Putamen (tissue), 1 donor: Measurements from ENCODE around the gene XKR8.

Experiments used
- DNase-seq: peaks from one replicate; pipeline ENCODE4 v3.0.0-alpha.2; 2016; ENCODE audit warnings: low spot score

The XKR8 gene

DNA sequence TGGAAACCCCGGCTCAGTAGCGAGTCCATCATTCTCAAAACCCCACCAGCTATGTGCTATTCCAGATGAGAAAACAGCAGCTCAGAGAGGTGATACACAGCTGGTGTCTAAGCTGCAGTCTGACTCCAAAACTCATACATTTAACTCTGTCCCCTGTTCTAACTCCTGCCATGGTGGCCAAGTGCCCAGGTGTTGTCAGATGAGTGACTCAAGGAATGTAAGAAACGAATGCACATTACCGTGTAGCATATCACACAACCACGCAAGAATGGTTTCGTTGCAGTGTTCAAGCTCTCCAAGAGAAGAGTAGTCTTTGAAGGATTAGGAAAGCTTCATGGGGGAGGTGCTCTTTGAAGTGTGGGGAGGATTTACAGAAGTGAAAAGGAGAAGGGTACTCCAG lies 4.7 kb upstream of the XKR8 start:
- no peak for DNase-seq

- DNase-seq = no peak
Measured at GRCh38 chr1:27956761-27957160, 3.0 kb upstream of the XKR8 start.

GRCh38 chr1:27957655-27958054 lies 2.1 kb upstream of the XKR8 start:
- DNase-seq = no peak

- DNase-seq = no peak
Measured at GRCh38 chr1:27958513-27958912, 1.3 kb upstream of the XKR8 start.

DNA sequence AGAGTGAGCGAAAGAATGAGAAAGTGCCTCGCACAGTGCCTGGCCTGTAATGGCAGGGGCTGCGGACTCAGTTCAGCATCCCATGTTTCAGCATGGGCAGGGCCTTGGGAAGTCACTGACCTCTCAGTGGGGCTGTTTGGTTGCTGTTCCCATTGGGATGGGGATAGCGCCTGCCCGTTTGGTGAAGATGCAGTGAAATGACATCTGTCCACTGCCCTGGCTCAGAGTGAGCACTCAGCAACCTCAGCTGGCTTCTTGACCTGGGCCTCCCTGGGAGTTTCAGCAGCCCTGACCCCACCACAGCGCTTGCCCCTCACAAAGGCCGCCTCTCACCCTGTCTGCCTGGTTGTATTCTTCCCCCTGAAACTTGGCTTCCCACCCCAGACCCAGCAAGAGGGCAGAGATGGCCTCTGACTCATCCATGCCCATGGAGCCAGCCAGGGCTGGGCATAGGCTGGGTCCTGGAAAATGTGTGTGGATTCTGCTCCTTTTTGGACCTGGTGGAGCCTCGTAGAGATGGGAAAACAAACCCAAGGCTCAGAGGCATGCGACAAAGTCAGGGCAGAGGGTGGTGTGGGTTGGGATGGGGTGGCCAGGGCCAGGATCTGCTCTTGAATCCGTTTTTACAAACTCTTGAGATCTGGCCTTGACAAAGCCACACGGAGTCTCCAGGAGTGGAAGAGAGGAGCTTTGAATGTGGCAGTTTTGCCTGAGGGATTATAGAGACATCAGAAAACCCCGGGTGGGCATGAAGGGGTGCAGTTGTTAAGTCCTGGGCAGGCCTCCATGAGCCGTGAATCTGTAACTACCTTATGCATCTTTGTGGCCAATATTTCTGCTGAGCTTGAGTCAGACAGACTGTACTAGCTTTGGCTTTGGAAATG lies 1.2 kb downstream of the XKR8 start:
- DNase-seq = no peak

DNA sequence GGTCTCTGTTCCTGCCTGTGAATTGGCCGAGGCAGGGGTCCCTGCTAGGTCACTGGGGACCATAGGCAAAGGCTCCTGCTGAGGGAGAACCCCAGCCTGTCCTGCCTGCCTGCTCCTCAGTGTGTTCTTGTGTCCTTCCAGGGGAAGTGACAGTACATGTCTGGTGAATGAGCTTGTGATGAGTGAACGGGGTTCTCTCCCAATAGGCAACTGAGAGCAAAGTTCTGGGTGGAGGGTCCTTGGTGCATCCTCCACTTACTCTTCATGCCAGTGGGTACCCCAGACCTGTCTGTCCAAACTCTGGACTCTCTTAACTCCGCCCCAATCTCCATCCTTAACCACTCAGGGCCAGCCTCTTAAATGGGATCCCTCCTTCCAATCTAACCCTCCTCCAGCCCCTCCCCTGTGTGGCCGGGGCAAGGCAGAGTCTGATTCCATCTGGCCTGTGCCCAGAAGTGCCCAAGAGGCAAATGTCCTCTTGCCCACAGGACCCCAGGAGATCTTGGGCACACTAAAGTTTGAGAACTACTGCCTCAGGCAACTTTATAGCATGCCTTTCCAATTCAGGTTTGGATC lies 2.0 kb downstream of the XKR8 start:
- no peak for DNase-seq

DNA sequence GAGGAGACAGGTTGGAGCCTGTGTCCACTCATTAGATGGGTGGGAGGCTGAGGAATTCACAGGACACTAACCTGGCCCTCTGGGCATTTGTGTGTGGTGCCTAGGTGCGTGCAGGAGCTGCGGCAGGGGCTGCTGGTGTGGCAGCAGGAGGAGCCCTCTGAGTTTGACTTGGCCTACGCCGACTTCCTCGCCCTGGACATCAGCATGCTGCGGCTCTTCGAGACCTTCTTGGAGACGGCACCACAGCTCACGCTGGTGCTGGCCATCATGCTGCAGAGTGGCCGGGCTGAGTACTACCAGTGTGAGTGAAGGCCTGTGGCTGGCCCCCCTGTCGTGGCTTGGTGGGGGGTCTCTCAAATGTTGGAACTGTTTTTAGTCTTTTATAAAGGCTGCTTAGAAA lies 3.6 kb downstream of the XKR8 start:
- DNase-seq = no peak

DNA sequence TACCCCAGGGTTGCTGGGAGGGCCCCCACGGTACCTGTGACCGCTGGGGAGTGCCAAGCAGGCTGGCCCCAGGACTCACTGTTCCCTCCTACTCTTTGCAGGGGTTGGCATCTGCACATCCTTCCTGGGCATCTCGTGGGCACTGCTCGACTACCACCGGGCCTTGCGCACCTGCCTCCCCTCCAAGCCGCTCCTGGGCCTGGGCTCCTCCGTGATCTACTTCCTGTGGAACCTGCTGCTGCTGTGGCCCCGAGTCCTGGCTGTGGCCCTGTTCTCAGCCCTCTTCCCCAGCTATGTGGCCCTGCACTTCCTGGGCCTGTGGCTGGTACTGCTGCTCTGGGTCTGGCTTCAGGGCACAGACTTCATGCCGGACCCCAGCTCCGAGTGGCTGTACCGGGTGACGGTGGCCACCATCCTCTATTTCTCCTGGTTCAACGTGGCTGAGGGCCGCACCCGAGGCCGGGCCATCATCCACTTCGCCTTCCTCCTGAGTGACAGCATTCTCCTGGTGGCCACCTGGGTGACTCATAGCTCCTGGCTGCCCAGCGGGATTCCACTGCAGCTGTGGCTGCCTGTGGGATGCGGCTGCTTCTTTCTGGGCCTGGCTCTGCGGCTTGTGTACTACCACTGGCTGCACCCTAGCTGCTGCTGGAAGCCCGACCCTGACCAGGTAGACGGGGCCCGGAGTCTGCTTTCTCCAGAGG lies 6.8 kb downstream of the XKR8 start:
- DNase-seq = no peak

- no peak for DNase-seq
Measured at GRCh38 chr1:27967106-27967883, 7.5 kb downstream of the XKR8 start.

- DNase-seq = no peak
Measured at GRCh38 chr1:27967884-27968466, 8.2 kb downstream of the XKR8 start.

GRCh38 chr1:27968692-27969091 lies 8.9 kb downstream of the XKR8 start:
- no peak for DNase-seq

GRCh38 chr1:27970401-27970800 lies 10.6 kb downstream of the XKR8 start:
- no peak for DNase-seq

- no peak for DNase-seq
Measured at GRCh38 chr1:27971674-27972073, 11.9 kb downstream of the XKR8 start.

DNA sequence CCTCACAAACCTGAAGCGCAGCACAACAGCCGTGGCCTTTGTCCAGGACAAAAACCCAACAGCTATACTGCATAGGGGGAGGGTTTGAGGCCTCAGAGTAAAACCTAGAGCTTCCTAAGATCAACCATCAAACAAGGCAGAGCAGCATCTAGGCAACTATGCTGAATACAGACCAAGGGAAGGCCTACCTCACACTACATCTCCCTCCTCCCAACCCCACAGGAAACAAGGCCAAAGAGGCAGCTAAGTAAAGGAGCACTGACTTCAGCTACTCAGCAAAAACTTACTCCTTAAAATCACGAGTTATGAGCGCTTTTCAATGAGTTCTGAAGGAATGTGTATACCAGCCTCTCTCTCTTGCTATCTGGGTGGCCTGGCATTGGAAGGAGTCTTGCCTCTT lies 12.4 kb downstream of the XKR8 start:
- no peak for DNase-seq

DNA sequence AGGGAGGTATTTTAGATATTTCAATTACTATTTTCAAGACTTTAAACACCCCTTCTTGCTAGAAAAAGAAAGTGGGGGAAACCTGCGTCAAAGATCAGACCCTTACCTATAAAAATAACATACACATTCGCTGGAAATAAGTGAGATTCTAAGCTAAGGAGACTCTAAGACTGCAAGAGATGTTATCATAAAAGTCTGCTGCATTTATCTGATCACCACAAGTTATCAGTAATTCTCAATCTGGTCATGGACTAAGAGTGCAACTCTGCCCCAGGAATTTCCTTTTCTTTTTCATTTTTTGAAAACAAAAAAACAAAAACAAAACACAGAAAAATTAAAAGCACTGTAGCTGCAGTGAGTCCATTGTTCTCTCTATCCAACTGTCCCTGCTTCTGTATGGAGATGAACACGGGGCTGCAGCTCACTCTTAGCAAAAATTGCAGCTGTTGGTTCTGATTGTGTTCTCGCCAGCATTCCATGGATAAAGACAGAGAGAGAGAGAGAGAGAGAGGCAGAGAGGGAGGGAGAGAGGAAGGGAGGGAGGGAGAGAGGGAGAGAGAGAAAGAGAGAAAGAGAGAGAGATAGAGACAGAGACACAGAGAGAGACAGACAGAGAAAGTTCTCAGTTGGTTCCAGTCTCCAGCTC lies 14.1 kb downstream of the XKR8 start:
- peak; percentile 50 for DNase-seq

- DNase-seq = no peak
Measured at GRCh38 chr1:27974417-27974781, 14.6 kb downstream of the XKR8 start.

DNA sequence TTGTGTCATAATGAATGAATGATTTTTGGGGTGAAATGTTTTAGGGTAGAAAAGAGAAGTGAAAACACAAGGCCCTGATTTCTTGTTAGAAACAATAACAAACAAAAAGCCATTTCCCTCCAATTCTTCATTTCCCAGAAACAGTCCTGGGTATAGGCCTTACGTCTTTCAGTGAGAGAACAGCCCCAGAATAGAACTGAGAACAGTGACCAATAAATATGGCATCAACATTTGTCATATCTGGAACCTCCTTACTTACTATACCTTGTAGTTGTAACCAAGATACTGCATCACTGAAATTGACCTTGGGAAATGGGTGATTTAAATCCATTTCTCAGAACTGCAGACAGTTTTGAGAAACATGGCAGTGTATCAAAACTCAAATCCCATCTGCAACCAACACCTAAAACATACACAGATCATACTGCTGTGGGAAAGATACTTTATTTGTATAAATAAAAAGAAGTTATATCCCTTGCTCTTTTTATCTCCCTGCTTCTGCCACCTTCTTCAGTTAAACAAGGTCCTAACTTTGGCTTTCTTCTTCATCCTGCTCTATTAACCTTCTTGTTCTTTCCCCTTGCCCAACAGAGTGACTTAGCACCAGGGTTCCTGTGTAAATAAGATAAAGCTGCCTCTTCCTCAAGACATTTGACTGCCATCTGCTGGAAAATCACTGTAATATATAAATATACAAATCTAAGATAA lies 19.5 kb downstream of the XKR8 start:
- DNase-seq = peak; percentile 57

DNA sequence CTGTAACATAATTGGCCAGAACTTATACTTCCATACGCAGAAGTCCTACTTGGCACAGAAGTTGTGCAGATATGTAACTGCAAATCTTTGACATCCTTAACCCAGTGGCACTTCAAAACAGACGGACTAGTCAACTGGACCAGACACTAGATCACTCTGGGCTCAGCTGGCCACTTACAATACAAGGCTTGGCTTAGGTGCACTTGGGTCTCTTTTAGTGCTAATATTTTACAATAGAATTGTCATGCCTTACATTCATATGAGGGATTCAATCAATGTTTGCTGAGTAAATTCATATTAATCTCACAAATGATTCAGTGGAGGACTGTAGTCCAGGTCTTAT lies 20.1 kb downstream of the XKR8 start:
- no peak for DNase-seq

DNA sequence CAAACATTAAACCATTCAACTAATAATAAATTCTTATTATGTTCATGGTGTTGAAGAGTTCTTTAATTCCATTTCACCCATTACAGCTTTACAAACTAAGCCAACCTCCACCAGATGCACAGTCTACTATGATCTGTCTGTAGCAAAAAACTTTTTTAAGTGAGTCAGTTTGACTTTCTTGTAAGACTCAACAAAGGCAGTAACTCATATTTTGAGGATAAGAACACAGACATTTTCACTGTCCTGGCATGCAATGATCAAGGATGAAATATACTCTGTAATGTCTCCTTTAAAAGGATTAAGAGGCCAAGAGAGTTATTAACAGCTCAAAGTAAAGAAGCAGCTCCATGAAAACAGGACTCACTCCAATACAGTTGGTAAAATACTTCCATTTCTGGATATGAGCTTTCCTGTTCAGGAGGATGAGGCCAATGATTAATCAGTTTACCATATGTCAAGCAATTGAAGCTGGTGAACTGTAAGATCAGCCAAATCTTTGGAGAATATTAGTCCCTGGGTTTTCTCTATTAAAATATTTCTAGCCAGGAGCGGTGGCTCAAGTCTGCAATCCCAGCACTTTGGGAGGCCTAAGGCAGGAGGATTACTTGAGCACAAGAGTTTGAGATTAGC lies 20.6 kb downstream of the XKR8 start:
- DNase-seq = no peak

GRCh38 chr1:27981145-27981544 lies 21.4 kb downstream of the XKR8 start:
- DNase-seq = peak; percentile 84
